IPS DF 19.7 (cell line): Measurements from ENCODE around the gene PANX1.
"Not testable (repeated sequence)": the region's sequence is repeated elsewhere in the genome, so short reads cannot be mapped to it uniquely, and the experiment has no call there.

Experiments
- DNase-seq: peaks from one replicate; pipeline ENCODE4 v3.0.0-alpha.2; 2013; ENCODE audit warnings: low read depth, low spot score

The PANX1 gene

DNA sequence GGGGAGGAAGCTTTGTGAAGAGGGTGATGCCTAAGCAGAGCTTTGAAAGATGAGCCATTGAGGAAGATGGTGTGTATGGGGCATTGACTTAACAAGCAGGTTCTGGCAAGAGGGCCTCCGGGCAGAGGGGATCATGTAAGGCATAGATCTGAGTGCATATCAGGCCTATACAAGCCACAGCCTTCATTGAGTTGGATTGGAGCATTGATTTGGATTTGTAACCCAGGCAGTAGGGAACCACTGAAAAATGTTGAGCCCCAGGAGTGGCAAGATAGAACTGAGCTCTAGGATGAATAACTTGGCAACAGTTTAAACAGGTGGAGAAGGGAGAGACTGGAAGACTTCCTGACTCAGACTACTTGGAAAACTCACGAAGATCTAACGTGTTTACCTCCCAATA is 21.4 kb downstream of the PANX1 start:
- DNase-seq, result no peak

DNA sequence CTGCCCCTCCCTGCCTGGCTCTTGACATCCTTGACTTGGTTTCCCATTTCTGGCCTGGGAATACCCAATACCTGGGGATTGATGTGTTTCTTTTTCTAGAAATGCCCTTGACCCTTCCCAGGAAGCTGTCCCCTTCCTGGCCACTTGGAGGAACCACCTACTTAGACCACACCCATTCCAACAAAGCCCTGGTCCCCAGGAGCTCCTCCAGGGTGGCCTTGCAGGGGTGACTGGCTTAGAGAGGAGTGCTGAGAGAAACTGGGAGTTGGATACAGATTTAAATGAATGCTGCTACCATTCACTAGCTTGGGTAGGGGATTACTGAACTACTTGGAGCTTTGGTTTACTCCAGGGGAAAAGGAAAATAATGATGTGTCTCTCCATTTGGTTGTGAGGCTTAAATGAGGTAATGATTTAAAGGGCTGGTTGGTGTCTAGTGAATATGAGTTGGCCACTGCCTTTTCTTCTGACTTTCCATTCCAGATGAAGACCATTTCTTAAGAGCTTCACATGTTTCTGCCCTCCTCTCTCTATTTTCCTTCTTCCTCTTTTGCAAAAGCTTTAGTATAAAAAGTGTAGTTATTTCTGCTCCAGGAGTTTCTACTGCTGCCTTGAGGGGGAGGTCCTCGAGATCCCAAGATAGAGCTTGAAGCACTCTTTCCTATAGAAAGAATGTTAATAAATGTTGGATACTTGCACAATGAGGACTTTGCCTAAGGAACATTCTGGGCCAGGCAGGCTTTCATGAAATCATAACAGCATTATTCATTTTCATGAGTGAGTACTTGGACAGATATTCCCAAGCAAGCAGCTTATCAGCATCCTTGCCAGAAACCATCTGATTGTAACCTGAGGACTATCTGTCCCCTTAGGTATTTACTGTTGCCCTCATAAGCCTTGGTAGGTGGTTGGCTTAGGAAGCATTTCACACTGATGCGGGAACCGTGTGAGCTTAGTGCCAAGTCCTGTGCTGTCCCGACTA is 22.4 kb downstream of the PANX1 start:
- no peak for DNase-seq

DNA sequence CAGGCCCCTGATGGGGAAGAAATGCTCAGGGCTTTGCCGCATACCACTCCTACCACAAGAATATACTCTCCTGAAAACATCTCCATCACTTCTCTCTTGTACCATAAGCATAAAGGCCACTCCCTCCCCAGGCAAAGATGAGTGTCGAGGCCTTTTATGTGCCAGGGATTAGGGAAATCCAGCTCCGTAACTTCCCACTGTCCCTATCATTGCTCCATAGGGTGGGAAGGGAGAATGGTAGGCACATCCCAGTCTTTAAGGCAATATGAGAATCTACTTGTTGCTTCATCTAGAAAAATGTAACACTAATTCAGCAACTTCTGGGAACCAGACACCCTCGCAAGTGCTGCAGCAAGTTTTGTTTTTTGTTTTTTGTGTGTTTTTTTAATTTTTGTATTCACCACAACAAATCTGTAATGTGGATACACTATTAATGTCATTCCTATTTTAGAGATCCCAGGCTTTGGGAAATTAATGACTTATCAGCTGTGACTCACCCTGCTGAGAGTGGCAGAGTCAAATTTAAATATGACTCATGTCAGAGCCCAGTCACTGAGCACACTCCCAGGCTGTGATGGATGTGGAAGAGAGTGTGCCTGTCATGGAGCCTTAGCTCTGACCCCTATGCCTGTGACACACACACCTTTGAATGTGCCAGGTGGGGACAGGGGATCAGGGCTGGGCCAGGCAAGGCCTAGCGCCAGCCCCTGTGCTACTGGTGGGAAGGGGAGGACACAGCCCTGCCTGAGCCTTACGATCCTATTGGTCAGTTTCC is 23.4 kb downstream of the PANX1 start:
- no peak for DNase-seq

DNA sequence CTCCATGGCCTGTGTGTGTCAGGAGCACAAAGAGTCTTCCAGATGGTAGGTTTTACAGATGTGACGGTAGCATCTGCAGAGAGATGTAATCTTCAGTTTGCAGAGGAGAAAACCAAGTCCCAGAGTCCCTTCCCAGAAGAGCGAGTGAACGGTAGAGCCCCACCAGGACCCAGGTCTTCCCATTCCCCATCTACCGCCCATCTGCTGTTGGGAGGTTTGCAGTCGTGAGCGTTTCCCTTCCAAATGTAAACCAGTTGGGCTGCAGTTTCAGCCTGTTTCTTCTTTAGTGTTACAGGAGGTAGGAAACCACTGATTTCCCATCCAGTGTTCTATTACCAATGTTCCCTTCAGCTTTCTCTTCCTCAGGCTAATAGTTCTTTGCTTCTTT is 24.0 kb downstream of the PANX1 start:
- DNase-seq, result no peak

DNA sequence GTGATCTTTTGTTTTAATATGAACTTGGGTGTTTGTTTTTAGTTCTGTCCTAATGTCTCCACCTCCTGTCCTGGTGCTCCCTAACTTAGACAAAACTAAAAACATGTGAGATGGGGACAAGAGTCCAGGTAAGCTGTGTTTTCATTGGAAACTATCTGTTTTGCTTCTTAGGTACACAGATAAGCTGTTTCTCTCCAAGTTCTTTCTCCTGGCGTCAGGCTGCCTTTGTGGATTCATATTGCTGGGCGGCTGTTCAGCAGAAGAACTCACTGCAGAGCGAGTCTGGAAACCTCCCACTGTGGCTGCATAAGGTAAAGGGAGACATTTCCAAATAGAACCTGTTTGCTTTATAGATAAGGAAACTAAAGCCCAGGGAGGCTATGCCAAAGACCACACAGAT is 24.7 kb downstream of the PANX1 start:
- no peak for DNase-seq

DNA sequence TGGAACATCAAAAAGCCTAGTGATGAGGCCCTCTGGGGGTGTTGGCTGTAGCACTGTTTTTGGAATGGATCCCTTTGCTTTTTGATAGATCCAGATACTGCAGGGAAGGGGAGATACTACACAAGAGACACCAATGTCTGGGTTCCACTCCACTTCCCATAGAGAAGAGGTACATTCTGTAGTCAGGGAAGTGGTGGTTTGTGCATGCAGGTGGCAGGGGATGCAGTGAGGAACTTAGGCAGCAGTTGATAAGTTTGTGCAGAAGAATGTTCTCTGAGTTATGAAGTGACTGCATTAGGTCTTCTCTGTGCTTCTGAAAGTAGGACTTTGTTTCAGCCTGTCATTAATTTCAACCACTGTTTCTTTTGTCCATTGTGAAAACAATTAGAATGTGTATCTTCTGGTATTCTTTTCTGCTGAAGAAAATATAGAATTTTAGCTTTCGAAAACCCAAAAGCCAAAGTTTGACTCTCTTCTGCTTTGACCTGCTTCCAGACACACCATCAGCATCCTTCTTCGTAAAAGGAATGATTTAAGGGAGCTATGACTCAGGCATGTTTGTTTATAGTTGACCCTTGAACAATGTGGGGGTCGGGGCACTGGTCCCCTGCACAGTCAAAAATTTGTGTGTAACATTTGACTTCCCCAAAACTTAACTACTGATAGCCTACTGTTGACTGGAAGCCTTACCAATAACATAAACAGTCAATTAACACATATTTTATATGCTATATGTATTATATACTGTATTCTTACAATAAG is 25.6 kb downstream of the PANX1 start:
- no peak for DNase-seq

DNA sequence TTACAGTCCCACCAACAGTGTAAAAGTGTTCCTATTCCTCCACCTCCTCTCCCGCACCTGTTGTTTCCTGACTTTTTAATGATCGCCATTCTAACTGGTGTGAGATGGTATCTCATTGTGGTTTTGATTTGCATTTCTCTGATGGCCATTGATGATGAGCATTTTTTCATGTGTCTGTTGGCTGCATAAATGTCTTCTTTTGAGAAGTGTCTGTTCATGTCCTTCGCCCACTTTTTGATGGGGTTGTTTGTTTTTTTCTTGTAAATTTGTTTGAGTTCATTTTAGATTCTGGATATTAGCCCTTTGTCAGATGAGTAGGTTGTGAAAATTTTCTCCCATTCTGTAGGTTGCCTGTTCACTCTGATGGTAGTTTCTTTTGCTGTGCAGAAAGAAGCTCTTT is 28.7 kb downstream of the PANX1 start:
- not testable (repeated sequence) for DNase-seq

DNA sequence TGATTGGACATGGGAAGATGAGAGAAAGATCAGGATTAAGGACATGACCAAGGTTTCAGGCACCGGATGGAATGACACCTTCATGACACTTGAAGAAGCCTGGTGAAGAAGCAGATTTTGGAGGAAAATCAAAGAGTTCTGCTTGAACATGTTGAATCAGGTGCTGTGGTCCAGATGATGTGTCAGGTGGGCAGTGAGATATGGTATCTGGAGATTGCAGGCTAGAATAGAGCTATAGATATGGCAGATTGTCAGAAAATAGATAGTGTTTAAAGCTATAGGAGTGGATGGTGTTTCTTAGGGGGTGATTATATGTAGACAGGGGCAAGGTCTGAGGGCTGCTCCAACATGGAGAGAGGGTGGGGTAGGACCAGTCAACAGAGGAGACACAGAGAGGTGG is 40.2 kb downstream of the PANX1 start:
- DNase-seq, result no peak

DNA sequence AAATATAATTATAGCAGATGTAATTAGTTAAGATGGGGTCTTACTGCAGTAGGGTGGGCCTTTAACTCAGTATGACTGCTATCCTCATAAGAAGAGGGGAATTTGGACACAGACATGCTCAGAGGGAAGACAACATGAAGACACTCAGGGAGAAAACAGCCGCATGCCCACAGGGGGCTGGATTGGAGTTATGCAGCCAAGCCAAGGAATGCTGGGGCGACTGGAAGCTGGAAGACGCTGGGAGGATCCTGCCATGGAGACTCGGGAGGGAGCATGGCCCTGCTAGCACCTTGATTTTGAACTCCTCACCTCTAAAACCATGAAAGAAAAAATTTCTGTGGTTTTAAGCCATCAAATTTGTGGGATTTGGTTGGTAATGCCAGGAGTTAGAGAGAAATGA is 40.9 kb downstream of the PANX1 start:
- no peak for DNase-seq

DNA sequence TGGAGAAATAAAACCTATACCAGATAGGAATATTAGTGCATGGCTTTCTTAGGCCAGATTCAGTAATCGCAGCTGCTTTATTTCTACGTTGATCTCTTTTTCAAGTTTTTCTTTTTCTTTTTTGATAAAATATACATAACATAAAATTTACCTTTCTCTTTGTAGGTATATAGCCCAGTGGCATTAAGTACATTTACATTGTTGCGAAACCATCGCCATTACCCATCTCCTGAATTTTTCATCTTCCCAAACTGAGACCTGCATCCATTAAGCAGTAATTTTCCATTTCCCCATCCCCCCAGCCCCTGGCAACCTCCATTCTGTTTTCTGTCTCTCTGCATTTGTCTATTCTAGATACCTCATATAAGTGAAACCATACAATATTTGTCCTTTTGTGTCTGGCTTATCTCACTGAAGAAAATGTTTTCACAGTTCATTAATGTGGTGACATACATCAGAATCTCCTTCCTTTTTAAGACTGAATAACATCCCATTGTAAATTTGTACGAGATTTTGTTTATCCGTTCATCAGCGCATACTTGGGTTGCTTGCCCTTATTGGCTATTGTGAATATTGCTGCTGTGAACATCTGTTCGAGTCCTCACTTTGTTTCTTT is 41.4 kb downstream of the PANX1 start:
- no peak for DNase-seq

DNA sequence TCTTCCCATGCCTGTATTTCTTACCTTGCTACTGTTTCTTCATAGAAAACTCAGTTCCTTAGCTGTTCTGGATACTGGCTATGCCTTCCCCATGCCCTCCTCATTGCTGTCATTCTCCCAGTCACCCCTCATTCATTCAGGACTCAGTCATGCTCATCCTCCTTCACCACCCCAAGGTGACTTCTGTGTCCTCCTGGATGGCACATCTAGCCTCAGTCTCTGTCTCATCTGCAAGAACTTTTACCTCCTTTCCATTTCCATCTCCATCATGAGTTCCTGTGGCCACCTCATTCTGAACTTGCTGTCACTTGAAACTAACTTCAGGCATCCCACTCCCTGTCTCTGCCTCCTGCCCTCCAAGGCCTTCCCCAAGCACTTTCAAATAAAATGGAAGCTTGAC is 42.3 kb downstream of the PANX1 start:
- no peak for DNase-seq

DNA sequence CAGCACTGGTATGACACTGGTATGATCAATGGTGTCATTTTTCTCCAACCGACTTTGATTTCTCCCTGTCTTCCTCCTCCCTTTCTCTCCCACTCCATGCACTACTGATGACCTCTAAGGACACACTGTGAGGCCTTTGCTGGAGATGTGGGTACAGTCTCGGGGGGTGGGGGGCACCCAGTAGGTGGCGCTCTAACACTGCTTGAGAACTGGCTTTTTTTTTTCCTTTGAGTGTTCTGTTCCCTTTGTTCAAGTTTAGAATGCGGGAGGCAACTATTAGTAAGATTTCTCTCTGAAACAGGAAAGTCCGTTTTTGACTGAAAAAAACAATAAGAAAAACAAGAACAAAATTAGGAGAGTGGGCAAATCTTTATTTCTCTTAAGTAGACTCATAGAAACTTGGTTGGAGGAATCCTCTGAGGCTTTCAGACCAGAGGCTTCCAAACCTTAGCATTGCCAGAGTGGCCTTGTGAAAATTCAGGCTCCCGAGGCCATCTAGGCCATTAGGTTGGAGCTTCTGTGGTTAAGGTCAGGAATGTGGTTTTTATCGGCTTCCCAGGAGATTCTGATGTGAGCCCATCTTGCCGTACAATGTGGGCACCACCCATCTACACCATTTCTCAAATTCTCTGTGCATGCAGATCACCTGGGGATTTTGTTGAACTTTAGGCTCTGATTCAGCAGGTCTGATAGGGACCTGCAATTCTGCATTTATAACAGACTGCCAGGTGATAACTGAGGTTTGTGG is 43.2 kb downstream of the PANX1 start:
- no peak for DNase-seq

DNA sequence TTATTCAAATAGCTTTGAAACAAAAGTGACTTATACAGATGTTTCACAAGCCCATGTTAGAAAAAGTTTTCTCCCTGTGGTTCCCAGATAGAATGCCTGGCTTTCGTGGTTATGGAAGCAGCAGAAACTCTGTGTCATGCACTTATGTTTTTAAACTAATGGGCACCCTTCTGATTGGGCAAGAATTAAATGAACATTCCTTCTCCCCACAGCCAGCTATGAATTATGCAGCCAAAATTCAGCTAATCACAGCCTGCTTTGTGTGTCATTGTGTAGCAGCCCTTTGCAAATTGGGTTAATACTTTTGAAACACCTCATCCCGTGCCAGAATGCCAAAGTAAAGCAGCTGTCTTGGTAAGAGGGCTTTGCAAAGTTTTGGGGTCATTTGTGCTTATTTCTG is 46.9 kb downstream of the PANX1 start:
- no peak for DNase-seq

DNA sequence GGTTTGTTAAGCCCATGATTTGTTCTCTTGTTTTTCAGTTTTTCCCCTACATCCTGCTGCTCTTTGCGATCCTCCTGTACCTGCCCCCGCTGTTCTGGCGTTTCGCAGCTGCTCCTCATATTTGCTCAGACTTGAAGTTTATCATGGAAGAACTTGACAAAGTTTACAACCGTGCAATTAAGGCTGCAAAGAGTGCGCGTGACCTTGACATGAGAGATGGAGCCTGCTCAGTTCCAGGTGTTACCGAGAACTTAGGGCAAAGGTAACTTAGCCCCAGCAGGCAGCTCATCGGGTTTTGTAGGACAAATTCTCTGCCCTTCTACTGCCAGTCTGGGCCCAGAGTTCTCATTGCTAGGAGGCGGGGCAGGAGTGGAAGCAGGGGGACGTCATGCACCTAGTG is 49.7 kb downstream of the PANX1 start:
- DNase-seq, result no peak

DNA sequence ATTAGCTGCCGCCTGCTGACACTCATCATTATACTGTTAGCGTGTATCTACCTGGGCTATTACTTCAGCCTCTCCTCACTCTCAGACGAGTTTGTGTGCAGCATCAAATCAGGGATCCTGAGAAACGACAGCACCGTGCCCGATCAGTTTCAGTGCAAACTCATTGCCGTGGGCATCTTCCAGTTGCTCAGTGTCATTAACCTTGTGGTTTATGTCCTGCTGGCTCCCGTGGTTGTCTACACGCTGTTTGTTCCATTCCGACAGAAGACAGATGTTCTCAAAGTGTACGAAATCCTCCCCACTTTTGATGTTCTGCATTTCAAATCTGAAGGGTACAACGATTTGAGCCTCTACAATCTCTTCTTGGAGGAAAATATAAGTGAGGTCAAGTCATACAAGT is 51.1 kb downstream of the PANX1 start:
- no peak for DNase-seq

DNA sequence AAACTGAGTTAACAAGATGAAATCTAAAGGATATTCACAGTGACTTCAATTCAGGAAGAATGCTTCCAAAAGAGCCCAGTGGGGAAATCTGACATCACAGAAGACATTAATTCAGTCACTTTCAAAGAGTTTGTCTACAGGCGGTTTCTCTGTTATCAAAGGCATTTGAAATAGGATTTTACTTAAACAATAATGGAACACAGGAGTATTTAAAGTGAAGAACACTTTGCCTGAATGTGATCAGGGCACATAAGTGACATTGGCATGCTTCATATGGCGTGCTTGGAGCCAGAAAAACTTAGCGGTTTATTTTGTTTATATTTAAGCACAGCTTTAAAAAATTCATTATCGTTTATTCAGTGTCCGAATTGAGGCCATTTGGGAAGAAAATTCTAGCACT is 52.9 kb downstream of the PANX1 start:
- no peak for DNase-seq

DNA sequence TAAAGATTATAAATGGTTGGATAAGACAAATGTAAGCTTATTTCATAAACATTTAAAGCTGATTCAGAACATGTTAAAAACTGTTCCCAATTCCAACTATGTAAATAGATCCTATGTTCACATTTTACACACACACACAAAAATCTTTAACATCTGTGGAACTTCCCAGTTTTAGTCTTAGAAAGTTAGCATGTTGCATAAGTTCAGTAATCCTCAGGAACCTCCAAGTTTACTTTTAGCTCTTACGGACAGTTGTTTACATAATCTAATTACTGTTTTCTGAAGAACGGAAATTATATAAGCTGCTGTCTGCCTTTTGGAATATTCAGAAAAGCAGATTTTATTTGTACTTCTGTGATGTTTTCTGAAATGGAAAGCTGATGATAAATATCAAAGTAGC is 53.3 kb downstream of the PANX1 start:
- DNase-seq, result no peak

DNA sequence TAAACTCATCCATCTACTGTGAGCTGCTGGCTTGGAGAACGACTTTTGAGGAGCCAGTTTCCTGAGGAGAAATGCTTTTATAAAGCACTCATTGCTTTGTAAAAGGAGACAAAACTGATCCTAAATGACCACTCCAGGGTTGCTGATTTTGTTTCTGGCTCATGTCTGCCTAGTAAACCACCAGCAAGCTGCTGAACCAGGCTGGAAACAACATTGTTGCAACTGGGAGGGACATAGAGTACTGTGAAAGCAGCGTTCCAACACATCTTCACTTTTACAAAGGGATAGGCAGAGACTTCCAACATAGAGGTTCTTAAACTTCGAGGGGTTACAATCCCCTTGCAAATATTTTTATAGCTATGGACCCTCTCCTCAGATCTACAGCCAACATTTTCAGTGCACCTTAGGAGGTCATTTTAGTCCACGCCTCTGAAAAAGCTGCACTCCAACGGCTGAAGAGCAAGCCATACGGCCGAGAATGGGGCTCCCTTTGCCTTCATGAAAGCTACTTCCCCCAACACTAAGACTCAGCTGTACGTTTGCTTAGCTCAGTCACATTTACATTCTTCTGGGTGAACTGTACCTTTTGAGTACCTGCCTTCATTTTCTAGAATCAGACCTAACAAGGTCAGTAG is 54.7 kb downstream of the PANX1 start:
- no peak for DNase-seq

DNA sequence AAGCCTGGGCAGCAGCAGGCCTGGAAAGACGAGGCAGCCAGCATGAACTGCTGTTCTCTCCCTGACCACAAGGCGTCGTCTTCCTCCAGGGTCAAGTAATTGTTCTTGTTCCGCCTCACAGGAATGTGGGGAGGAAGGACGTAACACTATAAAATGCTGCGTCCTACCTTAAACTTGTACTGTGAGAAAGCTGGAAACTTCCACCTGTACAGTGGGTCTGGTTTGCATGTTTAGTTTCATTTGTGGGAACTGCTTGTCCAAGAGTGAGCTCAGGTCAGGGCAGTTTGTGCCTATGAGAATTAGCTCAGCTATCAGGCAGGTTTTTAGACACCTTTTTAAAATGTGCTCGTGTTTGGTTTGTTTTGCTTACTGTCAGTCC is 55.2 kb downstream of the PANX1 start:
- DNase-seq, result peak; percentile 48

DNA sequence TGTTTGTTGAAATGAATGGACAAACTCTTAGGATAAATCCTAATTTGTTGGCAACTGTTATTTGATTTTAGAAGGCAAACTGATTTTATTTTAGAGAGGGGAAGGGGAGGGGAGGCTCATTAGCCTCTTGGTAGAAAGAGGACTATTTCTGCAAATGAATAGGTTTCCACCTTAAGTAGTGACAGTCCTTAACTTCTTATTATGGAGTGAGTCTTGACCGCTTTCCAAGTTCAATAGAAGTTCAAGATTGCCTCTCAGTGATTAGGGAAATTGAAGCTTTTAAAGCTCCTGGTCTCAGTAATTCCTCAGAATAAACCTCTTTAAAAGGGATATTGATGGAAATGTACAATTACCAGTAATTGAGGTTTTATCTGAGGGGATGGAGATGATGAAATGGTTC is 55.7 kb downstream of the PANX1 start:
- DNase-seq, result no peak

DNA sequence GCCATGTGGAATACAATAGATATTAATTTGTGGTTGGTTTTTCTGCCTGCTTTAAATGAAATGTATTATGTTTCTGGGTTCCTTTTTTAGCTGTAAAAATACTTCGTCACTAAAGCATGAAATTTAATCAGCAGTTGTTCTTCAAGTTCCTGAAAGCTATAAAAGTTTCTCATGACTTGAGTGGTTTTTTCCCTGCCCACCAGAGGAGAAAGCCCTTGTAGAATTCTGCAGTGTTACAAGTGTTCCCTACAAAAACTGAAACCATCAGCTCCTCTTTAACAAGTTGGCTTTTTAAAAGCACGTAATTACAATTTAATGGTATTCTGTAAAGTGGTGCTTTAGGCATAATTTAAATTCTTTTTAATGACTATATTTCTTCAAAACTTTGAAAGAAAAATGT is 56.2 kb downstream of the PANX1 start:
- DNase-seq, result no peak
